HCT116 (cell line): ENCODE results near the gene OR6C76.

Experiments used
- CEBPB ChIP-seq: IDR thresholded peaks from 2 replicates; pipeline ENCODE4 v1.6.1; 2012; ENCODE audit warnings: low read depth
- ELF1 ChIP-seq: IDR thresholded peaks from 2 replicates; pipeline ENCODE4 v1.6.1; 2012; ENCODE audit warnings: low read depth, borderline replicate concordance
- EZH2 ChIP-seq: fragments of 200-600 bp; sonication (generic); IDR thresholded peaks from 2 replicates; pipeline ENCODE4 v1.6.1; 2017; ENCODE audit warnings: antibody characterized with exemption, mixed run types
- POLR2A ChIP-seq: IDR thresholded peaks from 2 replicates; pipeline ENCODE4 v1.7.0; 2011; ENCODE audit warnings: borderline replicate concordance; ENCODE audit not compliant: insufficient read depth, insufficient read length; ENCODE audit errors: extremely low read depth
- POLR2AphosphoS5 ChIP-seq: IDR thresholded peaks from 2 replicates; pipeline ENCODE4 v1.6.1; 2011; ENCODE audit warnings: mild to moderate bottlenecking, low read depth, low read length, moderate library complexity
- RAD21 ChIP-seq: IDR thresholded peaks from 2 replicates; pipeline ENCODE4 v1.6.1; 2012; ENCODE audit warnings: low read depth, mild to moderate bottlenecking
- SP1 ChIP-seq: IDR thresholded peaks from 2 replicates; pipeline ENCODE4 v1.6.1; 2012; ENCODE audit warnings: low read depth
- SRF ChIP-seq: IDR thresholded peaks from 2 replicates; pipeline ENCODE4 v1.6.1; 2012; ENCODE audit warnings: low read depth
- TCF7L2 ChIP-seq: IDR thresholded peaks from 2 replicates; pipeline ENCODE4 v1.7.0; 2011; ENCODE audit warnings: borderline replicate concordance, inconsistent platforms; ENCODE audit not compliant: insufficient read depth, insufficient read length; ENCODE audit errors: extremely low read depth
- YY1 ChIP-seq: IDR thresholded peaks from 2 replicates; pipeline ENCODE4 v1.6.1; 2011; ENCODE audit warnings: low read length, low read depth, moderate library complexity, mild to moderate bottlenecking; ENCODE audit not compliant: insufficient replicate concordance; ENCODE audit errors: extremely low read depth
- ZFX ChIP-seq: fragments of 450-650 bp; IDR thresholded peaks from 2 replicates; pipeline ENCODE4 v1.6.1; 2017
- TF ChIP-seq, protein P1 (sequence below): IDR thresholded peaks from 2 replicates; pipeline ENCODE4 v1.6.1; 2012; ENCODE audit warnings: low read depth
- TF ChIP-seq, protein P2 (sequence below), 3 experiments: fragments of 200-600 bp in 1 of 3; sonication (generic) in 1 of 3; IDR thresholded peaks in 2 of 3; conservative IDR thresholded peaks in 1 of 3; 2 replicates each; pipeline ENCODE4 v1.5.1; 2012 to 2017; ENCODE audit warnings: low read depth in 2 of 3, low read length in 2 of 3, antibody characterized with exemption in 1 of 3, borderline replicate concordance in 1 of 3, control low read depth in 1 of 3, mild to moderate bottlenecking in 1 of 3, mixed read lengths in 1 of 3, mixed run types in 1 of 3, moderate library complexity in 1 of 3; ENCODE audit not compliant: insufficient read depth in 1 of 3

DNA sequence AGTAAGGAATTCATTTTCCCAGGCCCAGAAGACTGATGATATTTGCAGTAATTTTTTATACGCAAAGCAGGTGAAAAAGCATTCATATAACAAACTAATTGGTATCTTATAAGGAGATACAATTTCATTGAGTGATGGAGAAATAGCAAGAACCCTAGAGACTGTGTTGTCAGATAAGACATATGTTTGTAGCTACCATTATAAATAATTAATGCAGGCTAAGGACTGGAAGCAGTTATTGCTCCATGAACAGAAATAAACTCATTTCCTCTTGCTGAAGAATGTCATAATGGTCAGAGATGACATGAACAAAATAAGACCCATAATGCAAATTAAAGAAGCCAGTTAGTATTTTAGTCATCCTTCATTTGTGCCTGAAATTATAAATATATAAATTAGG lies 19.3 kb downstream of the OR6C76 start:
- no peak for TF ChIP-seq RAD21
- no peak for TF ChIP-seq YY1
- TF ChIP-seq POLR2A = no peak
- TF ChIP-seq ELF1 = no peak
- TF ChIP-seq, protein P1, sequence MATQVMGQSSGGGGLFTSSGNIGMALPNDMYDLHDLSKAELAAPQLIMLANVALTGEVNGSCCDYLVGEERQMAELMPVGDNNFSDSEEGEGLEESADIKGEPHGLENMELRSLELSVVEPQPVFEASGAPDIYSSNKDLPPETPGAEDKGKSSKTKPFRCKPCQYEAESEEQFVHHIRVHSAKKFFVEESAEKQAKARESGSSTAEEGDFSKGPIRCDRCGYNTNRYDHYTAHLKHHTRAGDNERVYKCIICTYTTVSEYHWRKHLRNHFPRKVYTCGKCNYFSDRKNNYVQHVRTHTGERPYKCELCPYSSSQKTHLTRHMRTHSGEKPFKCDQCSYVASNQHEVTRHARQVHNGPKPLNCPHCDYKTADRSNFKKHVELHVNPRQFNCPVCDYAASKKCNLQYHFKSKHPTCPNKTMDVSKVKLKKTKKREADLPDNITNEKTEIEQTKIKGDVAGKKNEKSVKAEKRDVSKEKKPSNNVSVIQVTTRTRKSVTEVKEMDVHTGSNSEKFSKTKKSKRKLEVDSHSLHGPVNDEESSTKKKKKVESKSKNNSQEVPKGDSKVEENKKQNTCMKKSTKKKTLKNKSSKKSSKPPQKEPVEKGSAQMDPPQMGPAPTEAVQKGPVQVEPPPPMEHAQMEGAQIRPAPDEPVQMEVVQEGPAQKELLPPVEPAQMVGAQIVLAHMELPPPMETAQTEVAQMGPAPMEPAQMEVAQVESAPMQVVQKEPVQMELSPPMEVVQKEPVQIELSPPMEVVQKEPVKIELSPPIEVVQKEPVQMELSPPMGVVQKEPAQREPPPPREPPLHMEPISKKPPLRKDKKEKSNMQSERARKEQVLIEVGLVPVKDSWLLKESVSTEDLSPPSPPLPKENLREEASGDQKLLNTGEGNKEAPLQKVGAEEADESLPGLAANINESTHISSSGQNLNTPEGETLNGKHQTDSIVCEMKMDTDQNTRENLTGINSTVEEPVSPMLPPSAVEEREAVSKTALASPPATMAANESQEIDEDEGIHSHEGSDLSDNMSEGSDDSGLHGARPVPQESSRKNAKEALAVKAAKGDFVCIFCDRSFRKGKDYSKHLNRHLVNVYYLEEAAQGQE = no peak
- no peak for TF ChIP-seq EZH2
- TF ChIP-seq, protein P2, sequence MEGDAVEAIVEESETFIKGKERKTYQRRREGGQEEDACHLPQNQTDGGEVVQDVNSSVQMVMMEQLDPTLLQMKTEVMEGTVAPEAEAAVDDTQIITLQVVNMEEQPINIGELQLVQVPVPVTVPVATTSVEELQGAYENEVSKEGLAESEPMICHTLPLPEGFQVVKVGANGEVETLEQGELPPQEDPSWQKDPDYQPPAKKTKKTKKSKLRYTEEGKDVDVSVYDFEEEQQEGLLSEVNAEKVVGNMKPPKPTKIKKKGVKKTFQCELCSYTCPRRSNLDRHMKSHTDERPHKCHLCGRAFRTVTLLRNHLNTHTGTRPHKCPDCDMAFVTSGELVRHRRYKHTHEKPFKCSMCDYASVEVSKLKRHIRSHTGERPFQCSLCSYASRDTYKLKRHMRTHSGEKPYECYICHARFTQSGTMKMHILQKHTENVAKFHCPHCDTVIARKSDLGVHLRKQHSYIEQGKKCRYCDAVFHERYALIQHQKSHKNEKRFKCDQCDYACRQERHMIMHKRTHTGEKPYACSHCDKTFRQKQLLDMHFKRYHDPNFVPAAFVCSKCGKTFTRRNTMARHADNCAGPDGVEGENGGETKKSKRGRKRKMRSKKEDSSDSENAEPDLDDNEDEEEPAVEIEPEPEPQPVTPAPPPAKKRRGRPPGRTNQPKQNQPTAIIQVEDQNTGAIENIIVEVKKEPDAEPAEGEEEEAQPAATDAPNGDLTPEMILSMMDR (IDR thresholded peaks at IDR 0.05 in 2 of 3, conservative IDR thresholded peaks at IDR 0.05 in 1 of 3; ENCODE audit: borderline replicate concordance in 1 of 3, insufficient read depth in 1 of 3, low read depth in 2 of 3, low read length in 2 of 3) = no peak
- no peak for TF ChIP-seq TCF7L2
- TF ChIP-seq CEBPB = no peak
- no peak for TF ChIP-seq POLR2AphosphoS5
- no peak for TF ChIP-seq SP1
- no peak for TF ChIP-seq SRF
- no peak for TF ChIP-seq ZFX
